Liver (tissue), 3 donors: ENCODE measurements around the gene CPT1B.

Experiments
- CTCF ChIP-seq: fragments of 150-350 bp; IDR thresholded peaks from 2 replicates; pipeline ENCODE4 v1.5.1; 2017; ENCODE audit warnings: improper control_type of control experiment, low read depth, low read length; ENCODE audit not compliant: missing input control
- EGR1 ChIP-seq, 2 donors: IDR thresholded peaks; 2 replicates each; pipeline ENCODE4 v1.6.1; 2016 to 2018; ENCODE audit warnings: antibody characterized with exemption in 2 of 2, low read depth in 2 of 2
- SP1 ChIP-seq: IDR thresholded peaks from 2 replicates; pipeline ENCODE4 v1.6.1; 2018; ENCODE audit warnings: antibody characterized with exemption, mild to moderate bottlenecking
- donor health status: healthy.
- donor health status: healthy.

DNA sequence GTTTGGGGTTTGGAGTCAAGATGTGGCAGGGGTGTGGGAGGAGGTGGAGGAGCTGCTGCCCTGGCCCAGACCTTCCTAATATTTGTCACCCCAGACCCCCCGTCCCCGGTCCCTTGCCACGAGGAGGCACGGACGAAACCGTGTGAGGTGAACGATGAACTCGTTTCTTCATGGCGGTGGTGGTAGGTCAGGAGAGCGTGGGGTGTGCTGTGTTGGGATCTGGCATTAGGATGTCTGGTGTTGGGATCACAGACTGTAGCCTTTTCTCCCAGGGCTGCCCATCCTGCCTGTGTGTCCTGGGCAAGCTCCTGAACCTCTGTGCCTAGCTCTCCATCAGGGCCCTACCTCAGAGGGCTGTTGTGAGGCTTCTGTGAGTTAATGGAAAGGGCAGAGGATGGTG lies 30.8 kb upstream of the CPT1B start:
- TF ChIP-seq EGR1 (IDR thresholded peaks at IDR 0.05; ENCODE audit: low read depth in 2 of 2) (no peak), CTCF (no peak), SP1 (no peak)
